Natural killer cell treated with Interleukin-12 subunit alpha and Interleukin-12 subunit beta and Interleukin-15 and Interleukin-18, amount 100 ng/mL, for 72 hours (primary cell): ENCODE data around the gene PDE4D. TPM values are rescaled to one million over a fixed set of nuclear protein-coding genes. Genes with fewer than 3 reads are reported as not detected.

Experiments
- ATAC-seq, 2 donors: fragments of 150-1000 bp; cut with Tn5 transposase in 1 of 2; sonication (Bioruptor Pico), chemical (Tn5 transposase) in 1 of 2; 2 replicates each; pipeline ENCODE4 v1.10.0; 2021
- DNase-seq: peaks from one replicate; pipeline ENCODE4 v3.0.0; 2022; ENCODE audit warnings: low spot score
- H3K27ac Mint-ChIP-seq, 2 donors: 1 replicate in 1 of 2; 2 replicates in 1 of 2; pipeline ENCODE4 v1.8.0; 2022; ENCODE audit warnings: mixed read lengths in 2 of 2, mild to moderate bottlenecking in 1 of 2, moderate library complexity in 1 of 2
- H3K27me3 Mint-ChIP-seq, 2 donors: 1 replicate in 1 of 2; 2 replicates in 1 of 2; pipeline ENCODE4 v1.8.0; 2022; ENCODE audit warnings: mixed read lengths in 2 of 2
- H3K36me3 Mint-ChIP-seq: one replicate; pipeline ENCODE4 v1.8.0; 2022; ENCODE audit warnings: mixed read lengths
- H3K4me1 Mint-ChIP-seq, 2 donors: 1 replicate in 1 of 2; 2 replicates in 1 of 2; pipeline ENCODE4 v1.8.0; 2022; ENCODE audit warnings: low read depth in 2 of 2, mixed read lengths in 2 of 2, mild to moderate bottlenecking in 1 of 2
- H3K4me3 Mint-ChIP-seq: one replicate; pipeline ENCODE4 v1.8.0; 2022; ENCODE audit warnings: mixed read lengths
- H3K9me3 Mint-ChIP-seq: 2 replicates; pipeline ENCODE4 v1.8.0; 2022; ENCODE audit warnings: mixed read lengths
- total RNA-seq, 2 donors: library from RNA; stranded (reverse); gene quantifications; one replicate each; pipeline ENCODE4 v1.2.3, GENCODE V29; 2022

PDE4D gene
- total RNA-seq, 2 donors from 2014 or later = 55.0 to 80.5 TPM

GRCh38 chr5:59555596-59555995 lies 337.9 kb downstream of the PDE4D start:
- Mint-ChIP-seq H3K36me3 (no peaks in the 10 kb centered on the region), H3K4me3 (no peak overlapping the region), H3K27ac (no peak overlapping the region), H3K27me3 (no peaks in the 10 kb centered on the region), H3K4me1 (peaks cover 4% of the 10 kb centered on the region in 2 donors), H3K9me3 (no peaks in the 10 kb centered on the region)
- ATAC-seq (no peak), DNase-seq (no peak)

- Mint-ChIP-seq H3K36me3 (no peaks in the 10 kb centered on the region), H3K4me1 (no peaks in the 10 kb centered on the region), H3K9me3 (no peaks in the 10 kb centered on the region), H3K27ac (no peak overlapping the region), H3K27me3 (no peaks in the 10 kb centered on the region), H3K4me3 (no peak overlapping the region)
- DNase-seq = no peak
- ATAC-seq = no peak
Observed at GRCh38 chr5:59554501-59554900, 339.0 kb downstream of the PDE4D start.

GRCh38 chr5:59553992-59554391 lies 339.5 kb downstream of the PDE4D start:
- Mint-ChIP-seq H3K9me3 (no peaks in the 10 kb centered on the region), H3K4me3 (no peak overlapping the region), H3K27me3 (no peaks in the 10 kb centered on the region), H3K27ac (no peak overlapping the region), H3K4me1 (no peaks in the 10 kb centered on the region), H3K36me3 (no peaks in the 10 kb centered on the region)
- ATAC-seq (no peak), DNase-seq (no peak)

- DNase-seq (no peak), ATAC-seq (no peak)
- no peaks in the 10 kb centered on the region for H3K9me3 Mint-ChIP-seq
- H3K4me3 Mint-ChIP-seq = no peak overlapping the region
- no peaks in the 10 kb centered on the region for H3K4me1 Mint-ChIP-seq
- no peaks in the 10 kb centered on the region for H3K27me3 Mint-ChIP-seq
- H3K36me3 Mint-ChIP-seq = no peaks in the 10 kb centered on the region
- no peak overlapping the region for H3K27ac Mint-ChIP-seq
Observed at GRCh38 chr5:59548807-59549357, 344.6 kb downstream of the PDE4D start.

- no peaks in the 10 kb centered on the region for H3K9me3 Mint-ChIP-seq
- H3K27ac Mint-ChIP-seq = no peak overlapping the region
- H3K27me3 Mint-ChIP-seq = no peaks in the 10 kb centered on the region
- no peak for DNase-seq
- no peak overlapping the region for H3K4me3 Mint-ChIP-seq
- no peak for ATAC-seq
- no peaks in the 10 kb centered on the region for H3K4me1 Mint-ChIP-seq
- no peaks in the 10 kb centered on the region for H3K36me3 Mint-ChIP-seq
Observed at GRCh38 chr5:59547731-59548130, 345.8 kb downstream of the PDE4D start.

GRCh38 chr5:59544573-59544972 lies 349.0 kb downstream of the PDE4D start:
- no peaks in the 10 kb centered on the region for H3K4me1 Mint-ChIP-seq
- ATAC-seq (no peak), DNase-seq (no peak)
- H3K4me3 Mint-ChIP-seq = no peak overlapping the region
- no peaks in the 10 kb centered on the region for H3K36me3 Mint-ChIP-seq
- no peak overlapping the region for H3K27ac Mint-ChIP-seq
- H3K27me3 Mint-ChIP-seq = no peaks in the 10 kb centered on the region
- no peaks in the 10 kb centered on the region for H3K9me3 Mint-ChIP-seq

- H3K27ac Mint-ChIP-seq = no peak overlapping the region
- no peaks in the 10 kb centered on the region for H3K36me3 Mint-ChIP-seq
- H3K4me1 Mint-ChIP-seq = no peaks in the 10 kb centered on the region
- no peaks in the 10 kb centered on the region for H3K27me3 Mint-ChIP-seq
- H3K9me3 Mint-ChIP-seq = peaks cover under 1% of the 10 kb centered on the region
- H3K4me3 Mint-ChIP-seq = no peak overlapping the region
- ATAC-seq = no peak
- no peak for DNase-seq
Observed at GRCh38 chr5:59543821-59544442, 349.6 kb downstream of the PDE4D start.

GRCh38 chr5:59542851-59543820 lies 350.4 kb downstream of the PDE4D start:
- Mint-ChIP-seq H3K4me3 (no peak overlapping the region), H3K27me3 (no peaks in the 10 kb centered on the region), H3K36me3 (no peaks in the 10 kb centered on the region), H3K4me1 (no peaks in the 10 kb centered on the region), H3K9me3 (peaks cover 3% of the 10 kb centered on the region), H3K27ac (peak overlapping the region in 1 of 2 donors; percentile 39)
- DNase-seq = no peak
- no peak for ATAC-seq

- Mint-ChIP-seq H3K27me3 (no peaks in the 10 kb centered on the region), H3K9me3 (peaks cover 3% of the 10 kb centered on the region), H3K36me3 (no peaks in the 10 kb centered on the region), H3K4me1 (no peaks in the 10 kb centered on the region), H3K27ac (no peak overlapping the region), H3K4me3 (no peak overlapping the region)
- ATAC-seq (no peak), DNase-seq (no peak)
Observed at GRCh38 chr5:59542306-59542705, 351.2 kb downstream of the PDE4D start.

- Mint-ChIP-seq H3K27ac (no peak overlapping the region), H3K4me1 (no peaks in the 10 kb centered on the region), H3K36me3 (no peaks in the 10 kb centered on the region), H3K4me3 (no peak overlapping the region), H3K9me3 (peaks cover 3% of the 10 kb centered on the region), H3K27me3 (no peaks in the 10 kb centered on the region)
- ATAC-seq = no peak
- DNase-seq = no peak
Observed at GRCh38 chr5:59540366-59540765, 353.2 kb downstream of the PDE4D start.

- Mint-ChIP-seq H3K4me3 (no peak overlapping the region), H3K27ac (no peak overlapping the region), H3K36me3 (no peaks in the 10 kb centered on the region), H3K9me3 (peaks cover 3% of the 10 kb centered on the region), H3K27me3 (no peaks in the 10 kb centered on the region), H3K4me1 (no peaks in the 10 kb centered on the region)
- ATAC-seq = no peak
- DNase-seq = no peak
Observed at GRCh38 chr5:59538750-59539121, 354.8 kb downstream of the PDE4D start.

- Mint-ChIP-seq H3K9me3 (peaks cover 3% of the 10 kb centered on the region), H3K4me1 (no peaks in the 10 kb centered on the region), H3K27me3 (no peaks in the 10 kb centered on the region), H3K27ac (no peak overlapping the region), H3K36me3 (no peaks in the 10 kb centered on the region), H3K4me3 (no peak overlapping the region)
- DNase-seq = no peak
- ATAC-seq = no peak
Observed at GRCh38 chr5:59537961-59538749, 355.4 kb downstream of the PDE4D start.

- Mint-ChIP-seq H3K27me3 (no peaks in the 10 kb centered on the region), H3K27ac (no peak overlapping the region), H3K36me3 (no peaks in the 10 kb centered on the region), H3K4me1 (no peaks in the 10 kb centered on the region), H3K9me3 (peaks cover 3% of the 10 kb centered on the region), H3K4me3 (no peak overlapping the region)
- no peak for ATAC-seq
- DNase-seq = no peak
Observed at GRCh38 chr5:59536875-59537274, 356.7 kb downstream of the PDE4D start.
